Activated T-helper 1 cell treated with anti-CD3 and anti-CD28 coated beads, Interleukin-2, amount 50 U/mL, for 16 hours (primary cell): ENCODE measurements around the gene INHBA.

Experiments used
- DNase-seq, 2 donors: peaks; one replicate each; pipeline ENCODE4 v3.0.0-alpha.2; 2020; ENCODE audit warnings: low read depth in 1 of 2, low spot score in 1 of 2

The INHBA gene

DNA sequence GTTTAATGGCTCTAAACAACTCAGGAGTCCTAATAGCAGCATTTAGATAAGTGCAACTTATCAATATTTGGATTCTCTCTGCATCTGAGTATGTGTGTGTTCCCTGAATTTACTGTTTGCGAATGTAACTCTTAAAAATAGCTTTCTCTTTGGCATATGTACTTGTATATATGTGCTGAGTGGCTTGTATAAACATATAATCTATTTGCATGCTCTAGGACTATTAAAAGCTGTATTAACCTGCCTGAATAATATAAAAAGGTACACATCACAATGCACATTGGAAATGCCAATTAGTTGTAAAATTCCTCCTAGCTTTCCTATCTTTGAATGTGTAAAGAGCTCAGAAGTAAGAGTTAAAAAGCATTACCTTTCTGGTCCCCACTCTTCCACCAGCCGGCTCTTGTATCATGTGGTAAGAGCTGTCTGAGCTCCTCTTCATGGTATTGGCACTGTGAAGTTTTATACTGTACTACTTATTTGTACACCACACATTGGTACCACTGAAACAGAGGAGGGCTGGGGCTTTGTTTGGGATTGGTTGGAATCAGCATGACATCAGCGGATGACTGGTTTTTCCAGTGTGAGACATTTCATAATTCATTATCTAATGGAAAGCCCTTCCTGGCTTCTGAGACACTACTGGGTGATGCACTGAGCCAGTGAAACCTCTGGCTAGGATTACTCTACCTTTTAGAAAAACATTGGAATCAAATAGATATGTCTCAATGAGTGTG is at the start of gene INHBA:
TSS of gene INHBA (minus strand) at position 456 of the 737 bp plus-strand sequence. CDS start 2,716 bp downstream, outside the sequence.
- DNase-seq = no peak

DNA sequence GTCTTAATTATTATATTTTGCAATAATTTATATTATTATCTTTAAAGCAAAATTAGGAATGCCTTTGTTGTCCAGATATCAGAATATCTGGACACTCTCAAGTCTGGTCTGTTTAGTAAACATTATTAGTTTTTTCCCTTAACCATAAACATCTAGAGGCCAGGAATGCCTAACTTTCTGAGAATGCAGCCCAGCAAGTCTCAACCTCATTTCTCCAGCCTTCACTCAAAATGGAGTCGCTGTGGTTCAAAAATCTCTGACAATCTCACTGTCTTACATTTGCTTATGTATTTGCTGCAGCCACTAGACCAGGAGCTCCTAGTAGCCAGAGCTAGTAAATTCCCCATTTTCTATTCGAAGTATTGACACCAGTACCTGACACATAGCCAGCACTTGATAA is 49.7 kb upstream of the INHBA start:
- no peak for DNase-seq

DNA sequence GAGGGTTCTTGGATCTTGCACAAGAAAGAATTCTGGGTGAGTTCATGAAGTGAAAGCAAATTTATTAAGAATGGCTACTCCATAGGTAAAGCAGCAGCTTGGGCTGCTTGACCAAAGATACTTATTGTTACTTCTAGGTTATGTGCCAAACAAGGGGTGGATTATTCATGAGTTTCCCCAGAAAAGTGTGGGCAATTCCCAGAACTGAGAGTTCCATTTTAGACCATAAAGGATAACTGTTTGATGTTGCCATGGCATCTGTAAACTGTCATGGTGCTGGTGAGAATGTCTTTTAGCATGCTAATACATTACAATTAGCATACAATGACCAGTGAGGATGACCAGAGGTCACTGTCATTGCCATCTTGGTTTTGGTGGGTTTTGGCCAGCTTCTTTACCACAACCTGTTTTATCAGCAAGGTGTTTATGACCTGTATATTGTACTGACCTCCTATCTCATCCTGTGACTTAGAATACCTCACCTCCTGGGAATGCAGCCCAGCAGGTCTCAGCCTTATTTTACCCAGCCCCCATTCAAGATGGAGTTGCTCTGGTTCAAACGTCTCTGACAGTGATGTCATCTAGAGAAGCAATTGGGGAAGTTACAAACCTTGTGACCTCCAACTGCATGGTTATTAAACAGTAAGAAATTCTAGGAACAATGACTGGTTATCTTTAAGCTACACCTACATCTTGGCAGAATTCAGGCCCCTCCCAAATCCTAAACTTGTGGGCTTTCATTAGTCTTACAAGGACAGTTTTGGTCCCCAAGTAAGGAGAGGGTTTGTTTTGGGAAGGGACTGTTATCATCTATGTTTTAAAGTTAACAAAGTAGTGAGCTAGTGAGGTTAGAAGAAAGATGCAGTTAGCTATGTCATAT is 48.0 kb upstream of the INHBA start:
- no peak for DNase-seq

DNA sequence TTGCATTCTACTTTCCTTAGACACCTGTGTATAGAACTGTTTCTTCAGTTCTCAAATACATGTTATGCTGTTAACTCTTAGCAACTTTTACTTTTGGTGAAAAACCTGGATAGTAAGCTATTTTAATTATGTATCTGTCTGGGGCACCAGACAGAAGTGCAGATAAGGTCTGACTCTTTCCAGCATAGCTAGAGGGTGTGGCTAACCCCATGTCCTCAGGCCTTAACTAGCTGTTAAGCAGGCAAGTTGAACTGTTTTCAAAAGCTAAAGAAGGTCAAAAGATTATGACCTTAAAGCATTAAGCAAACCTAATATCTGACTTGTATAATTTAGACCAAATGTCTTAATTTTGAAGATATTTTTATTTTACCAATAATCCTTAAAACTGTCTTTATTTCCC is 45.1 kb upstream of the INHBA start:
- no peak for DNase-seq

DNA sequence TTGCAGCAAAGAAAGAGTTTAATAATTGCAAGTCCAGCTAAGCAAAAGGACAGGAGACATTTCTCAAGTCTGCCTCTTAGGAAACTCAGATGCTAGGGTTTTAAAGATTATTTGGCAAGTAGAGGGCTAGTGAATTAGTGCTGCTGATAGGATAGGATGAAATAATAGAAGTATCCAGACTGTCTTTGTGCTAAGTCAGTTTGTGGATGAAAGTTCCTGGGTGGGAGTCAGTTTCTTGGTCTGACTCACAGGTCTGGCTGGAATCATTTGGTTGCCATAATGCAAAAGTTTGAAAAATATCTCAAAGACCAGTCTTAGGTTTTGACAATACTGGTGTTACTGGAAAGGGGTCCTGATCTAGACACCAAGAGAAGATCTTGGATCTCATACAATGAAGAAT is 42.6 kb upstream of the INHBA start:
- DNase-seq = no peak

DNA sequence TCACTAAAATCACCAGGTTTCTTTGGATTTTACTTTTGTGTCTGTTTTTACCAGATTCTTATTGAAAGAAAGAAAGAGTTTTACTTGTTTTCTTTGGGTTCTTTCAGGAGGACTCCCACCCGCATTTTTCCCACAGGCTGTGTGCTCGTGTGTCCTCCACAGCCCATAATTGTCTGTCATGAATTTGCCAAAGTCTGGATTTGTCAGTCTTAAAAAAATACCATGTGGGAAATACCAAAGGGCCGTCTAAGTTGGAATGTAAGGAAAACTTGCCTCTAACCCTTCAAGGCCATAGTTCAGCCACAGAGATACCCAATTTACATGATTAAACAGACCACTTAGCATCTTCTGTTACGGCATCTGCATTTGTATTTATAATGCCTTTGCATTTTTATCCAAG is 41.3 kb upstream of the INHBA start:
- DNase-seq = no peak

DNA sequence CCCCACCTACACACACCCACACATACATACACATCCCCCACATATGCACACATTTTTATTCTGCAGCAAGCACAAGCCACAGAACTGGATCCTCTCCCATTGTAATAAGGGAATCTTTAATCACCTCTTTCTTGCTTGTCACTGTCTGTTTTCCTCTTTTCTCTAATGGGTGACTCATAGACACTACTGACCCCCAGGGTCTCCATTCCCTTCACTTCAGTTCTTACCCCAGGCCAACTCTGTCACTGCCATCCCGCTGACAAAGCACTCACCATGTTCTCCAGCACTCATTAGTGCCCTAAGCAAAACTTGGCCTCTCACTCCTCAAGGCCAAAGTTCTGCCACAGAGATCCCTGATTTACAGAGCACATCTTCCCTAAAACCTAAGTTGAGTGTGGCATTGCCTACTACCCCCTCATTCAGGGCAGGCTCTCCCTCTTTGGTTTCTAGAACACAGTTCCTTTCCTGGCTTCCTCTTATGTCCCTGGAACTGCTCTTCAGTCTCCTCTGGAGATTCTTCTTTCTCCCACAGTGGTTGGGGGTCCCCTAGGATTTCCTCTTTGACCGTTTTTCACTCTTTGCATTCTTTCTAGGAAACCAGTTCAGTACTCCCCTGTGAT is 39.6 kb upstream of the INHBA start:
- no peak for DNase-seq

DNA sequence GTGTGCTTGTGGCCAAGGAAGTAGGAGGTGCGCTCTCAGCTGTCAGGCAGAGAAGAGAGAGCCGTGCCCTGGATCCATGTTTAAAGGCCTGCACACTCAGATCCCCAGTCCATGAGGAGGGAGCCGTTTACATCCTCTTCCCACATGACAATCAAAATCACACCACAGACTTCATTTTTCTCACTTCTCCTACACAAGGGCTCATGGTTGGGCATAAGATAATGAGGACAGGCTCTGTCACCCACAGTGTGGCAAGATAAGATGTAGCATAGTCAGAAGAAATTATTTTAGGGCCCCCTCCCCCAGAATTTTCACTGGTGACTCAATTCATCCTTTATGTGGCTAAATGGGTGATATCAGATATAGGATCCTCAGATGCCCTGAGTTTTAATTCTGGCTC is 35.9 kb upstream of the INHBA start:
- DNase-seq = no peak

DNA sequence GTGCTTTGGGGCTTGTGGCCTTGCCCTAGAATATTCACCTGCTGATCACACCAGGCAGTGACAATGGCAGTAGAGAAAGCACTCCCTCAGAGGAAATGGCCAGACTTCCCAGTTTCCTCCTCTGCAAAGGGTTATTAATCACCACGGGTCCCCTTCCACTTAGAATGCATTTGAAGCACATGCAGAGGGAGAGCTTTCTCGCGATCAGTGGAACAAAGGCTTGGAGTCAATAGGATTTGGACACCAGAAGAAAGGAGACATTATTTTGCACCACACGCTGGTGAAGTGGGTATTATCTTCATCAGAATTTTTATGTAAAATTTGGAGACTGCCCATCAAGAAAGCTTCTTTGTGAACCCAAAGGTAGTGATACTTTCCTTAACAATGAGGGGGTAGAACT is 35.4 kb upstream of the INHBA start:
- no peak for DNase-seq

DNA sequence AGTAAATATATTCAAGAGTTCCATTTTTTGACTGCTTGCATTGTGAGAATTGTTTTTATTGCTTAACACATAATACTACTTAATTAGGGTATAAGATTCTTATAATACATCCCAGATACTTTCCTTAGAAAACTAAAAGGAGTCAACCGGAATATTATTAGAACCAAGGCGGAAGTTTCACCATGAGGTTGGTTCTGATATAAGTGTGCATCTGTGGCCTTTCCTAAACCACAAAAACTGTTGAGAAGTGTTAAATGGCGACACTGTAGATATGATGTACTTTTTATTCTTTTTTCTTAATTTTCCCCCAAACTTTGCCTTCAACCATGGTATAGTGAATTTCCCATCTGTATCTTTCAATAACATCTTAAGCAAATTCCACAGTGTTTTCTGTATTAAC is 32.3 kb upstream of the INHBA start:
- DNase-seq = no peak

DNA sequence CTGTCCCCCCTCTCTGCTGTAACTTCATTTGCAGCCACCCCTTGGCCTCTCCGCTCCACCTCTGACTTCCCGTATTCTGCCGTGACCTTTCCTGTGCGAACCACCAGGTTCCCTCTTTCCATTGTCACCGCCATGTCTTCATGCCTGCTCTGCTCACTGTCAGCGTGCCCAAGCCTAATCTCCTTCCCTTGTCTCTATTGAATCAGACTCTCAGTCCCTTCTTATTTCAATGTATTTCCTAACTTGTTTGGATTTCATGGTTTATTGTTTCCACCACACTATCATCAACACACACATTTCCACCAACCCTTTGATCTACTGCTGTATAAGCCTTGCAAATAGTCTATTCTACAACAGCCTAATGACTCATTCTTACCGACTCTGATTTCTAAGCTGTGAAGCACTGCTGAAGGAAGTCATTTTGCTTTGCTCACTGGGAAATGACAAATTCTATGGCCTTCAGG is 30.0 kb upstream of the INHBA start:
- DNase-seq = no peak

DNA sequence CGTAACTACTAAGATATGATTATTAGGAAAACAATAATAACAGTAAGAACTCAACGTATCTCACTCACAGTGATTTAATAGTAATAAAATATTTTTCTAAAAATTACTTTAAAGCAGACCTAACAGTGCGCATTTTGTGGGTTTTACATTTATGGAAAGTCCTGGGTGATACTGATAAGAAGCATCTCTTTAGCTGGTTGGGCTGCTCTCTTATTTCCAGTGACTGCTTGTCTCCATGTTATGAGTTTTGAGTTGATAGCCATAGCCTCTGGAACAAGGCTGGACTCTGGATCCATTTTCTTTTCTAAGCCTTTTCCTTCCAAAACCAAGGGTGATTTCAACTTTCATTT is 29.5 kb upstream of the INHBA start:
- DNase-seq = no peak

DNA sequence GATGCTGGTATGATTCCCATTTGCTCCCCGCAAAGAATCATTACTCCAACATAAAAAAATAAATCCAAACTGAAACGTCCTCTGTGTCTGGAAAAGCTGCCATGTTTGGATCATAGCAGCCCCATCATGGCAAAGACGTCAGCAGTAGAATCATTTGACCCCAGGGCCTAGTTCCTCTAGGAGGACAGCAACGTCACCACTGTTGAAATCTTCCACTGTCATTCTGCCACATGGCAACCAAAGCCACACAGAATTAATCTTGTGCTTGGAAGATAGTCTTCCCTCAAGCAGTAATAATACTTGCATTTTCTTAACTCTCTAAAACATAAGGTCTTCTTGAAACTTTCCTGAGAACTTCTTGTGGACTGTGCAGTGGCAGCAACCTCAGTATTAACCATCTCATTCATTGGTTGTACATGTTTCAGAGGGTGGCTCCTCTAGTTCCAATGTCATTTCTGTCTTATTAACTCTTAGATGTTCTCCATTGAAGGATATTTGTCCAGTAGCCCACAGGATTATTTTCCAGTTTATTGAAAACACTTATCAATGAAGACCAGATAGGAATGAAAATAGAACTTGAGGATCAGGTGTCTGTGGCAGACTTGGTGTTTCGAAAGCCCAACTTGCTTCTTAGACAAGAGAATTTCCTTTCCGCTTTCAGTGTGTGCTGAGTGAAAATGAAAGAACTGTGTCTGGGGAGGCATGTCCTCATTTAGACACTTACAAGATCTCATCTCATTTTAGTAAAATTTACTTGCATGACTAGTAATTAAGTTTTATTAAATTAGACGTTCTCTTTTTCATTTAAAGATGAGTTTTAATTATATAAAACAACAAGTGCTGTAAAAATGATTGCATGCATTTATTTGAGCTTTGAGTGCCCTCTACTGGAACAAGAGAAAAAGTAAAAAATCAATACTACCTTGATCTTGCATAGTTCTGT is 28.9 kb upstream of the INHBA start:
- DNase-seq = no peak

DNA sequence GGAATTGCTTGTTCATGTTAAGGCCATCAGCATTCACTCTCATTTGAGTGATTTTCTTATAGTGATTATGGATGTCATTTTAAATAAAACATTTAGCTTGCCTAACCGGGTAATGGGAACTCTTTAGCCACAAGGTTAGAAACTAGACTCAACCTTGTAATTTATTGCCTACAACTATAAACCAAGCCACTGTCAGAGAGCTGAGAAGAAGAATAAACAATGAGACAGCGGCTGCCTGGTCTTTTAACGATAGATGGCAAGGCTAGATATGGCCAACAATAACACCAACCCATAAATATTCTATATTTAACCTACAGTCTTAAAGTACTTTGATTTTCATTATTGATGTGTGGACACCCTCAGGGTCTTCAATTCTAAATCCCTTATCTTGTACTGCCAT is 27.8 kb upstream of the INHBA start:
- DNase-seq = no peak

DNA sequence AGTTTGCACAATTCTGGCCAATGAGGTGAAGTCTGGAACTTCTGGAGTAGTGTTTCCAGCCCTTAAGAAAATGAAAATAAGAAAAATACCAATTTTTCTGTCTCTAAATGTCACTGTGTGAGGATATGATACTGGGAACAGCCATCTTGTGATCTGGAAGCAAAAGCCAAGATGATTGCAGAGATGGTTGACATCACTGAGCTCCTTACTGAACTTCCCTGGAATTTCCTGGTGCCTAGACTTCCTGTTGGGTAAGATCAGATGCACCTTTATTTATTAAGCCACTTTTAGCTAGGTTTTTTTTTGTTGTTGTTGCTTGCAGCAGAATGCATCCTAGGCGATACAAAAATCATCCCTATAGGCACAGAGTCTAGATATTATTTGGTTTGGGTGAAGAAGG is 27.3 kb upstream of the INHBA start:
- no peak for DNase-seq

DNA sequence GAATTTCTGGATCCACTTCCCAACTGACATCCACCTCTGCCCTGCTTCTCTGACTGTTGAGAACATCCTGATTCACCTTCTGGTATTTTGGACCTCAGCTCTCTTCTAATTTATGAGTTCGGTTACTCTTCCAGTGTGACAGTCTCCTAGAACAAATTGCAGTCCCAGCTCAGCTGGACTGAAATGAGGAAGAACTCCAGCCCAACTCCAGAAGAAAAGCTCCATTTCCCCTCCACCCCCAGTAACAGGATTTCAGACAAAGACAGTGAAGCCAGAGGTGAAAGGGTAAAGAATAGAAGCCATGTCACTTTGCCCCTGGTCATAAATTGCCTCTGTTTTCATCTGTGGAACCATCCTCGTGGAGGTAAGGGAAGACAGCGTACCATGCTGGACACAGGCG is 26.2 kb upstream of the INHBA start:
- DNase-seq = no peak

DNA sequence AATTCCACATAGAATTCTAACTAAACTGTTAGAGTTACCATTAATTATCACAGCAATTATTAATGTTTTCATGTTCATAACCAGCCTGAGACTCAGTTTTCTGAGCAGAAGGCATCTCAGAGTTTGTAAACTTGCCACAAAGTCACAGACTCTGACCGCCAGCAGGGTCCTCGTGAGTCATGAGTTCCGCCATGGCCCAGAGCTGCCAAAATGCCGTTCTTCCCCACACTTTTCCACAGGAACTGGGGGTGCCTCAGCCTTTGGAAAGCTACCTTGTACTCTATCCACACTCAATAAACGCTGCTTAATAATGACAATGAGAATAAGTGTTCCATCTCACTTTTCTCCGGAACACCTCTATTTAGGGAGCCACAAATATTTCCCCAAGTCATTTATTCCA is 22.1 kb upstream of the INHBA start:
- no peak for DNase-seq

DNA sequence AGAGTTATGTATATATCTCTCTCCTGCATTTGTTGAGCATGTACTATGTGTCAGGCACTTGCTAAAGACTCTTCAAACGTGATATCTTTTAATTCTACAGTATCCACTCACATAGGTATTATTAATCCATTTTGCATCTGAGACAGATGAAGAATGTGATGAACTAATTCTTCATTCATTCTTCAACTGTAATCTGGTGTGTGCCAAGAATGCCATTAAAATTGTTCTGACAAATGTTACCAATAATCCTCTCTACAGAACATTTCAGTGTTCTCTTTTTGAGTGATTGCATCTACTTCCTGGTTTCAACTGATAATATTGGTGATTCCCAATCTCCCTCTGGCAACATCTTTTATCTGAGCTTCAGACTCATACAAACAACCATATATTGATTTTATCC is 18.0 kb upstream of the INHBA start:
- DNase-seq = no peak

DNA sequence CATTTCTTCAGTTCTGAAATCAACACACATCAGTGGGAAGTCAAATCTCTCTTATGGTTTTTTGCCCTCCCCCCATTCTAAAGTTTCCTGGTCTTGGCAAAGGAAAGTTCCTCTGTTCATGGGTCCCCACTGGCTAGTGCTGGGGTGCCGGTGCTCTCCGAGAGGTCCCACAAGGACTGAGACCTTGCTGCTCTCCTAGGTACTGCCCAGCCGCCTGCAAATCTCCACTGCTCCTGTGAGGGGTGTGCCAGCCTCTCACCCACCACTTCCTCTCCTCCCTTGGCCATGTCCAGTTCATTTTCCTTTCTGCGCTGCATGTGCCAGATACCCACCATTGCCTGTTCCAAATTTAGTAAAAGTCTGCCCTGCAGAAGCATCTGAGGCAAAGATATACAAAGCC is 17.2 kb upstream of the INHBA start:
- DNase-seq = no peak

DNA sequence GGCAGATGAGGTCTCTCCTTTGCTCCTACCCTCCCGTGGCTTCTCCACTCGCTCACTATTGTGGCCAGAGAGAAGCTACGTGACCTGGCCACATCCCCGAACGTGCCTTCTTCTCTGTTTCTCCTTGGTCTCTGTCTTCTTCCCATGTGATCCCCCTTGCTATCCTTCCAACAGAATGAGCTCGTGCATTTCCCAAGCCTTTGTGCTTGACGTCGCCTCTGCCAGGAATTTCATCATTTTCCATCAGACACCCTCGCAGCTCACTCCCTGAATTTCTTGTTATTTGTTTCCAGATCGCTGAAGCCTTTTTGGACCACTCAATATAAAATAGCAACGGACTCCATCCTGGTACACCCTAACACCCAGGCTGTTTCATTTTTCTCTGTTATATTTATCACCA is 13.8 kb upstream of the INHBA start:
- DNase-seq = no peak

DNA sequence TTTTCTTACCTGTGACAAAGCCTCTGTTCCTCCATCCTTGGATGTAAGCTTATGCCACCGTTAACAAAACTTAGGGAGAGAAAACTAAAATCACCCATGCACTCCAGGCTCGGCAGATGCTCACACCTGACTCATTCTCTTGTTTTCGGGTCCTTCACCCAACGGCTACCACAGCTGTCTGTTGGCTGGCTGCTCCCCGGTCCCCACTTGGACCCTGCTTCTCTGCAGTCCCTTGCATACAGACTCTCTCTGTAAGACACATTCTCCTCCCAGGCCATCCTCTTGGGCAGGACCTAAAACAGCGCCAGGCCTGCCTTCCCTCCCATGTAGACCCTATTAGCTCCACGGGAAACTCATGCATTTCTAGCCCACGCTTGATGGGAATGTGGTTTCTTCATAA is 12.1 kb upstream of the INHBA start:
- no peak for DNase-seq
